Mononuclear cell (primary cell): ENCODE measurements around the gene GALNT18. TPM values are rescaled to one million over a fixed set of nuclear protein-coding genes. Genes with fewer than 3 reads are reported as not detected.

Experiments
- H3K27me3 ChIP-seq: 2 replicates; pipeline ENCODE4 v1.6.0; 2011; ENCODE audit warnings: low read length, control low read depth; ENCODE audit not compliant: insufficient read depth
- H3K4me1 ChIP-seq: 2 replicates; pipeline ENCODE4 v1.5.1; 2011; ENCODE audit warnings: mild to moderate bottlenecking, low read length, control low read depth; ENCODE audit not compliant: insufficient read depth
- H3K4me3 ChIP-seq: 2 replicates; pipeline ENCODE4 v1.5.1; 2011; ENCODE audit warnings: mild to moderate bottlenecking, low read length, moderate library complexity
- H3K9me3 ChIP-seq: 2 replicates; pipeline ENCODE4 v1.5.1; 2011; ENCODE audit warnings: low read depth, mild to moderate bottlenecking, control low read depth, low read length
- total RNA-seq: library from RNA; depleted of rRNA; stranded (reverse); fragments of >200 nt; gene quantifications from one replicate; pipeline ENCODE4 v1.2.3, GENCODE V29; 2012

Gene GALNT18
- total RNA-seq, 1 donor: 0.21 TPM

GRCh38 chr11:11611381-11611780 lies 10.4 kb downstream of the GALNT18 start:
- no peaks in the 10 kb centered on the region for H3K4me1 ChIP-seq
- no peaks in the 10 kb centered on the region for H3K27me3 ChIP-seq
- H3K4me3 ChIP-seq: no peak overlapping the region
- H3K9me3 ChIP-seq: no peaks in the 10 kb centered on the region

GRCh38 chr11:11608783-11609232 lies 13.0 kb downstream of the GALNT18 start:
- H3K4me3 ChIP-seq: no peak overlapping the region
- no peaks in the 10 kb centered on the region for H3K27me3 ChIP-seq
- H3K4me1 ChIP-seq: no peaks in the 10 kb centered on the region
- H3K9me3 ChIP-seq: no peaks in the 10 kb centered on the region

GRCh38 chr11:11607772-11608171 lies 14.0 kb downstream of the GALNT18 start:
- Histone ChIP-seq H3K9me3 (no peaks in the 10 kb centered on the region), H3K27me3 (no peaks in the 10 kb centered on the region)

GRCh38 chr11:11605821-11606450 lies 15.9 kb downstream of the GALNT18 start:
- H3K27me3 ChIP-seq: no peaks in the 10 kb centered on the region
- H3K4me1 ChIP-seq: no peaks in the 10 kb centered on the region
- H3K4me3 ChIP-seq: no peak overlapping the region
- no peaks in the 10 kb centered on the region for H3K9me3 ChIP-seq

More at GRCh38 chr11:11607772-11608171, 14.0 kb downstream of the GALNT18 start:
- H3K4me1 ChIP-seq: no peaks in the 10 kb centered on the region
- no peak overlapping the region for H3K4me3 ChIP-seq

- no peak overlapping the region for H3K4me3 ChIP-seq
- no peaks in the 10 kb centered on the region for H3K4me1 ChIP-seq
- H3K27me3 ChIP-seq: no peaks in the 10 kb centered on the region
- no peaks in the 10 kb centered on the region for H3K9me3 ChIP-seq
Measured at GRCh38 chr11:11605181-11605580, 16.6 kb downstream of the GALNT18 start.

- no peaks in the 10 kb centered on the region for H3K4me1 ChIP-seq
- H3K27me3 ChIP-seq: no peaks in the 10 kb centered on the region
- H3K4me3 ChIP-seq: no peak overlapping the region
- H3K9me3 ChIP-seq: no peaks in the 10 kb centered on the region
Measured at GRCh38 chr11:11604370-11604990, 17.3 kb downstream of the GALNT18 start.

- Histone ChIP-seq H3K27me3 (no peaks in the 10 kb centered on the region), H3K9me3 (no peaks in the 10 kb centered on the region), H3K4me3 (no peak overlapping the region), H3K4me1 (no peaks in the 10 kb centered on the region)
Measured at GRCh38 chr11:11602011-11602410, 19.8 kb downstream of the GALNT18 start.

GRCh38 chr11:11600288-11600687 lies 21.5 kb downstream of the GALNT18 start:
- no peaks in the 10 kb centered on the region for H3K4me1 ChIP-seq
- H3K4me3 ChIP-seq: no peak overlapping the region
- no peaks in the 10 kb centered on the region for H3K9me3 ChIP-seq
- no peaks in the 10 kb centered on the region for H3K27me3 ChIP-seq

GRCh38 chr11:11598243-11598642 lies 23.6 kb downstream of the GALNT18 start:
- H3K27me3 ChIP-seq: no peaks in the 10 kb centered on the region
- no peak overlapping the region for H3K4me3 ChIP-seq
- no peaks in the 10 kb centered on the region for H3K9me3 ChIP-seq
- H3K4me1 ChIP-seq: no peaks in the 10 kb centered on the region

GRCh38 chr11:11594162-11594561 lies 27.6 kb downstream of the GALNT18 start:
- no peaks in the 10 kb centered on the region for H3K27me3 ChIP-seq
- H3K4me1 ChIP-seq: no peaks in the 10 kb centered on the region
- H3K9me3 ChIP-seq: no peaks in the 10 kb centered on the region
- no peak overlapping the region for H3K4me3 ChIP-seq

- Histone ChIP-seq H3K9me3 (no peaks in the 10 kb centered on the region), H3K4me3 (no peak overlapping the region), H3K4me1 (no peaks in the 10 kb centered on the region), H3K27me3 (no peaks in the 10 kb centered on the region)
Measured at GRCh38 chr11:11592146-11592684, 29.6 kb downstream of the GALNT18 start.

GRCh38 chr11:11589437-11589836 lies 32.4 kb downstream of the GALNT18 start:
- no peaks in the 10 kb centered on the region for H3K27me3 ChIP-seq
- no peaks in the 10 kb centered on the region for H3K4me1 ChIP-seq
- no peaks in the 10 kb centered on the region for H3K9me3 ChIP-seq
- H3K4me3 ChIP-seq: no peak overlapping the region

- Histone ChIP-seq H3K4me1 (no peaks in the 10 kb centered on the region), H3K4me3 (no peak overlapping the region), H3K9me3 (no peaks in the 10 kb centered on the region), H3K27me3 (no peaks in the 10 kb centered on the region)
Measured at GRCh38 chr11:11588891-11589290, 32.9 kb downstream of the GALNT18 start.

GRCh38 chr11:11588243-11588642 lies 33.6 kb downstream of the GALNT18 start:
- Histone ChIP-seq H3K4me3 (no peak overlapping the region), H3K4me1 (no peaks in the 10 kb centered on the region), H3K27me3 (no peaks in the 10 kb centered on the region), H3K9me3 (no peaks in the 10 kb centered on the region)

- H3K4me3 ChIP-seq: no peak overlapping the region
- no peaks in the 10 kb centered on the region for H3K4me1 ChIP-seq
- H3K9me3 ChIP-seq: no peaks in the 10 kb centered on the region
- H3K27me3 ChIP-seq: no peaks in the 10 kb centered on the region
Measured at GRCh38 chr11:11587122-11587521, 34.7 kb downstream of the GALNT18 start.

- H3K4me1 ChIP-seq: no peaks in the 10 kb centered on the region
- no peaks in the 10 kb centered on the region for H3K27me3 ChIP-seq
- H3K9me3 ChIP-seq: no peaks in the 10 kb centered on the region
- no peak overlapping the region for H3K4me3 ChIP-seq
Measured at GRCh38 chr11:11586465-11586864, 35.3 kb downstream of the GALNT18 start.
